Erythroblast (primary cell): Measurements from ENCODE around the gene ECE2.

ENCODE experiments used
- GATA1 ChIP-seq: IDR thresholded peaks from 2 replicates; pipeline ENCODE4 v1.6.1; 2011; ENCODE audit warnings: low read depth, mild to moderate bottlenecking, control low read depth, low read length, moderate library complexity
- POLR2A ChIP-seq: IDR thresholded peaks from 2 replicates; pipeline ENCODE4 v1.6.1; 2011; ENCODE audit warnings: mild to moderate bottlenecking, low read length

GRCh38 chr3:184305577-184305976 lies 29.8 kb downstream of the ECE2 start:
- TF ChIP-seq POLR2A, result no peak
- no peak for TF ChIP-seq GATA1
